K562 treated with DMSO at 1 percent for 48 hours (cell line): Measurements from ENCODE around the gene MRPL36. TPM values are rescaled to one million over a fixed set of nuclear protein-coding genes. Genes with fewer than 3 reads are reported as not detected.

Experiments used
- total RNA-seq: library from RNA; unstranded; fragments of 300-600 nt; gene quantifications from 2 replicates; pipeline ENCODE4 v1.2.3, GENCODE V29; 2022; ENCODE audit warnings: low replicate concordance; ENCODE audit errors: extremely low read depth

The MRPL36 gene
- total RNA-seq: not detected in 2 replicates

DNA sequence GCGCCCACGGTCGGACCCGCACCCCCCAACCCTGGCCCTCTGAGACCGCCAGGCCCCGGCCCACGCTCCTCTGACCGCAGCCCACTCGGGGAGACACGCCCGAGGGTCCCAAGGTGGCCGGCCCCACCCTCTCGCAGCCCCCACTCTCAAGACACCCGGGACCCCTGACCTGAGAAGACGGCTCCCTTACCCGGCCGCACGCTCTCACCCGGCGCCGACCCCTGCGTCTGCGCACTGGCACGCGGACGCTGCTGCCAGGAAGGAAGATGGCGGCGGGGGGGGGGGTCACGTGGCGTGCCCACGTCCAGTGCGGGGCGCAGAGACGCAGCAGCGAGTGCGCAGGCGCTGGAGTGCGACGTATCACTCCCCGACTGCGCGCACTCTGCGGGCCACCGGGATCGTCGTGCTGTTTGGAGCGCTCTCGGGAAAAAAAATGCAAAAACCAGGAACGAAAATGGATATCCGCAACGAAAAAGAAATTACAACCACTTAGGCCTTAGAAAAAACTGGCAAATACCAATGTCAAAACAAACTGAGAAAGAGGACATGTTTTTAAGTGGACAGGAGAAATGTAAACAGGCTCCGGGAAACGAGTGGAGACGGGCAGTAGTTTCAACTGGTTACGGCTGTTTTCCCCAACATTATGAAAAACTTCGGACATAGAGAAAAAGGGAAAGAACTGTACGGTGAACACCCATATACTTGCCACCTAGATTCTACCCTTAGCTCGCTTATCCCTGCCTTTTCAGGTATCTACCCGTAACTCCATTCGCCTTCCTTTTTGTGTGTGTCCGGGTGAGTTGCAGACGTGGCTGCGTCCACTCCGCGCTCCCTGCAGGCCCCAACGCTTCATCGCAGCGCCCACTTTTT lies at the start of gene MRPL36:
Gene MRPL36 (minus strand): TSS at position 236 of the 870 bp plus-strand sequence. CDS start 902 bp downstream, outside the sequence.

DNA sequence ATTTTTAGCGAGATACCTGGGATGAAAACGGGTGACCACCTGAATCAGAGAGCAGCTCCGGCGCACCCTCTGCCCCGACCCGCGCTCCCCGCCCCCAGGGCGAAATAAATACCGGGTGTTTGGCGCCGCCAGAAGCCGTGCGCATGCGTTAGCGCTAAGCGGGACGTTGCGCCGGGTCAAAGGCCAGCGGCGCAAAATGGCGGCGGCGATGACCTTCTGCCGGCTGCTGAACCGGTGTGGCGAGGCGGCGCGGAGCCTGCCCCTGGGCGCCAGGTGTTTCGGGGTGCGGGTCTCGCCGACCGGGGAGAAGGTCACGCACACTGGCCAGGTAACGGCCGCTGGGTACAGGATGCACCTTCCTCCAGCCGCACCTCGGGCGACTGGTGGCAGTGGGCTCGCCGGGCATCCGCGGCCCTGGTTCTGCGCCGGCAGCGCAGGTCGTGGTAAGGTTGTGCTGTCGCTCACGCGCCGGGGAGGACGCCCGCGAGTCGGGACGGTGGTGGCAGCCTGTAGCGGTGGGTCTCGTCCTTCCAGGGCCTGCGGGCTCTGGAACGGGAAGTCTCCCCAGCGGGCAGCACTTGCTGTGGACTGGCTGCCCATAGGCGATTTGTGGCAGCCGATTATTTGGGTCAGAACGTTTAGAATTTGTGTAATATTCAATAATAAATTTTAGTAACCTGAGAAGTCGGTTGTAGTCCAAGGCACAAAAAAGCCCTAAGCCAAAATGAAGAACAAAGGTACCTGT lies 1.8 kb upstream of the MRPL36 start, which contains the start of gene NDUFS6:
Gene NDUFS6 (plus strand): TSS at position 186 of the 745 bp plus-strand sequence. CDS start 11 bp downstream, at position 197.

Other genes with a start within 250 kb of the MRPL36 start
- not detected in 2 replicates for gene NDUFS6, start 1.6 kb upstream of the MRPL36 start, total RNA-seq
- not detected in 2 replicates for gene IRX4, start 83.1 kb upstream of the MRPL36 start, total RNA-seq